ENCODE data around the gene BTG1.

GRCh38 chr12:92178340-92178739 lies 32.7 kb upstream of the BTG1 start:
- TF ChIP-seq, protein P1, sequence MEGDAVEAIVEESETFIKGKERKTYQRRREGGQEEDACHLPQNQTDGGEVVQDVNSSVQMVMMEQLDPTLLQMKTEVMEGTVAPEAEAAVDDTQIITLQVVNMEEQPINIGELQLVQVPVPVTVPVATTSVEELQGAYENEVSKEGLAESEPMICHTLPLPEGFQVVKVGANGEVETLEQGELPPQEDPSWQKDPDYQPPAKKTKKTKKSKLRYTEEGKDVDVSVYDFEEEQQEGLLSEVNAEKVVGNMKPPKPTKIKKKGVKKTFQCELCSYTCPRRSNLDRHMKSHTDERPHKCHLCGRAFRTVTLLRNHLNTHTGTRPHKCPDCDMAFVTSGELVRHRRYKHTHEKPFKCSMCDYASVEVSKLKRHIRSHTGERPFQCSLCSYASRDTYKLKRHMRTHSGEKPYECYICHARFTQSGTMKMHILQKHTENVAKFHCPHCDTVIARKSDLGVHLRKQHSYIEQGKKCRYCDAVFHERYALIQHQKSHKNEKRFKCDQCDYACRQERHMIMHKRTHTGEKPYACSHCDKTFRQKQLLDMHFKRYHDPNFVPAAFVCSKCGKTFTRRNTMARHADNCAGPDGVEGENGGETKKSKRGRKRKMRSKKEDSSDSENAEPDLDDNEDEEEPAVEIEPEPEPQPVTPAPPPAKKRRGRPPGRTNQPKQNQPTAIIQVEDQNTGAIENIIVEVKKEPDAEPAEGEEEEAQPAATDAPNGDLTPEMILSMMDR (conservative IDR thresholded peaks at IDR 0.05; ENCODE audit: low read depth in 2 of 2), result no peak
- TF ChIP-seq POLR2AphosphoS5 (IDR thresholded peaks at IDR 0.05; ENCODE audit: low read depth) (no peak), STAT1 (IDR thresholded peaks at IDR 0.05; ENCODE audit: unreplicated experiment) (no peak), EZH2 (IDR thresholded peaks at IDR 0.05; ENCODE audit: low read depth, unreplicated experiment) (no peak), CREB1 (CRISPR knock-in tag; IDR thresholded peaks at IDR 0.05; ENCODE audit: low read depth) (no peak), EZH2phosphoT487 (IDR thresholded peaks at IDR 0.05; ENCODE audit: unreplicated experiment) (no peak), REST (IDR thresholded peaks at IDR 0.05; ENCODE audit: unreplicated experiment) (no peak), ZNF331 (CRISPR knock-in tag; IDR thresholded peaks at IDR 0.05; ENCODE audit: low read depth) (no peak), JUNB (IDR thresholded peaks at IDR 0.05; ENCODE audit: unreplicated experiment) (no peak), ZNF114 (CRISPR knock-in tag; IDR thresholded peaks at IDR 0.05) (no peak), ETS1 (IDR thresholded peaks at IDR 0.05) (no peak), NANOG (IDR thresholded peaks at IDR 0.05; ENCODE audit: borderline replicate concordance) (no peak)
- TF ChIP-seq, protein P2, sequence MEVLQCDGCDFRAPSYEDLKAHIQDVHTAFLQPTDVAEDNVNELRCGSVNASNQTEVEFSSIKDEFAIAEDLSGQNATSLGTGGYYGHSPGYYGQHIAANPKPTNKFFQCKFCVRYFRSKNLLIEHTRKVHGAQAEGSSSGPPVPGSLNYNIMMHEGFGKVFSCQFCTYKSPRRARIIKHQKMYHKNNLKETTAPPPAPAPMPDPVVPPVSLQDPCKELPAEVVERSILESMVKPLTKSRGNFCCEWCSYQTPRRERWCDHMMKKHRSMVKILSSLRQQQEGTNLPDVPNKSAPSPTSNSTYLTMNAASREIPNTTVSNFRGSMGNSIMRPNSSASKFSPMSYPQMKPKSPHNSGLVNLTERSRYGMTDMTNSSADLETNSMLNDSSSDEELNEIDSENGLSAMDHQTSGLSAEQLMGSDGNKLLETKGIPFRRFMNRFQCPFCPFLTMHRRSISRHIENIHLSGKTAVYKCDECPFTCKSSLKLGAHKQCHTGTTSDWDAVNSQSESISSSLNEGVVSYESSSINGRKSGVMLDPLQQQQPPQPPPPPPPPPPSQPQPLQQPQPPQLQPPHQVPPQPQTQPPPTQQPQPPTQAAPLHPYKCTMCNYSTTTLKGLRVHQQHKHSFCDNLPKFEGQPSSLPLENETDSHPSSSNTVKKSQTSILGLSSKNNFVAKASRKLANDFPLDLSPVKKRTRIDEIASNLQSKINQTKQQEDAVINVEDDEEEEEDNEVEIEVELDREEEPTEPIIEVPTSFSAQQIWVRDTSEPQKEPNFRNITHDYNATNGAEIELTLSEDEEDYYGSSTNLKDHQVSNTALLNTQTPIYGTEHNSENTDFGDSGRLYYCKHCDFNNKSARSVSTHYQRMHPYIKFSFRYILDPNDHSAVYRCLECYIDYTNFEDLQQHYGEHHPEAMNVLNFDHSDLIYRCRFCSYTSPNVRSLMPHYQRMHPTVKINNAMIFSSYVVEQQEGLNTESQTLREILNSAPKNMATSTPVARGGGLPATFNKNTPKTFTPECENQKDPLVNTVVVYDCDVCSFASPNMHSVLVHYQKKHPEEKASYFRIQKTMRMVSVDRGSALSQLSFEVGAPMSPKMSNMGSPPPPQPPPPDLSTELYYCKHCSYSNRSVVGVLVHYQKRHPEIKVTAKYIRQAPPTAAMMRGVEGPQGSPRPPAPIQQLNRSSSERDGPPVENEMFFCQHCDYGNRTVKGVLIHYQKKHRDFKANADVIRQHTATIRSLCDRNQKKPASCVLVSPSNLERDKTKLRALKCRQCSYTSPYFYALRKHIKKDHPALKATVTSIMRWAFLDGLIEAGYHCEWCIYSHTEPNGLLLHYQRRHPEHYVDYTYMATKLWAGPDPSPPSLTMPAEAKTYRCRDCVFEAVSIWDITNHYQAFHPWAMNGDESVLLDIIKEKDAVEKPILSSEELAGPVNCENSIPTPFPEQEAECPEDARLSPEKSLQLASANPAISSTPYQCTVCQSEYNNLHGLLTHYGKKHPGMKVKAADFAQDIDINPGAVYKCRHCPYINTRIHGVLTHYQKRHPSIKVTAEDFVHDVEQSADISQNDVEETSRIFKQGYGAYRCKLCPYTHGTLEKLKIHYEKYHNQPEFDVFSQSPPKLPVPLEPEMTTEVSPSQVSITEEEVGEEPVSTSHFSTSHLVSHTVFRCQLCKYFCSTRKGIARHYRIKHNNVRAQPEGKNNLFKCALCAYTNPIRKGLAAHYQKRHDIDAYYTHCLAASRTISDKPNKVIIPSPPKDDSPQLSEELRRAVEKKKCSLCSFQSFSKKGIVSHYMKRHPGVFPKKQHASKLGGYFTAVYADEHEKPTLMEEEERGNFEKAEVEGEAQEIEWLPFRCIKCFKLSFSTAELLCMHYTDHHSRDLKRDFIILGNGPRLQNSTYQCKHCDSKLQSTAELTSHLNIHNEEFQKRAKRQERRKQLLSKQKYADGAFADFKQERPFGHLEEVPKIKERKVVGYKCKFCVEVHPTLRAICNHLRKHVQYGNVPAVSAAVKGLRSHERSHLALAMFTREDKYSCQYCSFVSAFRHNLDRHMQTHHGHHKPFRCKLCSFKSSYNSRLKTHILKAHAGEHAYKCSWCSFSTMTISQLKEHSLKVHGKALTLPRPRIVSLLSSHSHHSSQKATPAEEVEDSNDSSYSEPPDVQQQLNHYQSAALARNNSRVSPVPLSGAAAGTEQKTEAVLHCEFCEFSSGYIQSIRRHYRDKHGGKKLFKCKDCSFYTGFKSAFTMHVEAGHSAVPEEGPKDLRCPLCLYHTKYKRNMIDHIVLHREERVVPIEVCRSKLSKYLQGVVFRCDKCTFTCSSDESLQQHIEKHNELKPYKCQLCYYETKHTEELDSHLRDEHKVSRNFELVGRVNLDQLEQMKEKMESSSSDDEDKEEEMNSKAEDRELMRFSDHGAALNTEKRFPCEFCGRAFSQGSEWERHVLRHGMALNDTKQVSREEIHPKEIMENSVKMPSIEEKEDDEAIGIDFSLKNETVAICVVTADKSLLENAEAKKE (CRISPR knock-in tag; IDR thresholded peaks at IDR 0.05), result no peak

Data from GM23338 (cell line).